Measurements from ENCODE around the gene TMEM245. TPM values are rescaled to one million over a fixed set of nuclear protein-coding genes. Genes with fewer than 3 reads are reported as not detected.
A peak's percentile ranks its signal among the peaks of the same experiment; 100 is the strongest.
"Not testable (repeated sequence)": the region's sequence is repeated elsewhere in the genome, so short reads cannot be mapped to it uniquely, and the experiment has no call there.

The TMEM245 gene
- total and polyA plus RNA-seq, 5 donors = 25.6 to 136 (median 93.1) TPM

GRCh38 chr9:109132567-109133021, 12.8 kb upstream of the TMEM245 start:
- H3K4me3 ChIP-seq (ENCODE audit: low read length) = no peak overlapping the region
- no peak for DNase-seq
- no peaks in the 10 kb centered on the region for H3K27me3 ChIP-seq (ENCODE audit: control insufficient read depth, insufficient read depth)
- no peaks in the 10 kb centered on the region for H3K4me1 ChIP-seq (ENCODE audit: control insufficient read depth, insufficient read depth, low read length)
- intact Hi-C loops (cut with DNase I) = no loop called here
- 39% methylated on average over 2 of the region's 2 CpGs for WGBS
- no peaks in the 10 kb centered on the region for H3K9me3 ChIP-seq (ENCODE audit: control insufficient read depth, low read length)
- ATAC-seq = peak in 1 of 2 donors; percentile 63
- no peak overlapping the region for H3K27ac ChIP-seq (ENCODE audit: low read length)

DNA sequence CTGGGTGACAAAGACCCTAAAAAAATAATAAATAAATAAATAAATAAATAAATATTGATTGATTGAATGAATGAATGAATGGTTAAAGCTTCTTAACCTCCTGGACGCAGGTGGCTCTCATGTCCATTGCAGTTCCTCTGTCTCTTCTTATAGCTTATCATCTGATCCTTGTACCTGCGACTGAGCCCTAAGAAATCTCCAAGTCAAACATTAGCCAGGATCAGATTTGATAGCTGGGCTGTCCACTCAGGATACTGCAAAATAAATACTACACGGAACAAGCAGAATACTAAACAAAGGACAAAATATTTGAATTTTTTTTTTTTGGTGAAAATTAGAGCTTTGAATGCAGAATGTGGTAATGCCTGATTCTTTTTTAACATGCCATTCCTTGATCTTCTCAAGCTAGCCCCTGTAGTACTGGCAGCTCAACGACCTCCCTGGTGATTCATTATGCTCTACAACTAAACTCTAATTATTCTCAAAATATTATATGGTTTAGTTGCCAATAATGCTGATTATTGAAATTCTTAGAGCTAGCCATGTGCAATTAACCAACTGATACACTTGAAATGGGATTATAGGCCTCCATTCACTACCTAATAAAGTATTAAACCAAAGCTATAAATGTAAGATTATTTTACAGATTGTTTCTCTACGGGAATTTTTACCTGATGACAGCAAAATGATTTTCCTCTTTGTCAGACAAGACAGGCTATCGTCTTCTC, 9.9 kb upstream of the TMEM245 start:
- Histone ChIP-seq H3K4me3 (ENCODE audit: low read length) (no peak overlapping the region), H3K9me3 (ENCODE audit: control insufficient read depth, low read length) (no peaks in the 10 kb centered on the region), H3K4me1 (ENCODE audit: control insufficient read depth, insufficient read depth, low read length) (no peaks in the 10 kb centered on the region), H3K27me3 (ENCODE audit: control insufficient read depth, insufficient read depth) (no peaks in the 10 kb centered on the region), H3K27ac (ENCODE audit: low read length) (no peak overlapping the region)
- no peak for ATAC-seq
- intact Hi-C loops (cut with DNase I) = no loop called here
- no peak for DNase-seq
- WGBS = 85% methylated on average over 6 of the region's 6 CpGs

DNA sequence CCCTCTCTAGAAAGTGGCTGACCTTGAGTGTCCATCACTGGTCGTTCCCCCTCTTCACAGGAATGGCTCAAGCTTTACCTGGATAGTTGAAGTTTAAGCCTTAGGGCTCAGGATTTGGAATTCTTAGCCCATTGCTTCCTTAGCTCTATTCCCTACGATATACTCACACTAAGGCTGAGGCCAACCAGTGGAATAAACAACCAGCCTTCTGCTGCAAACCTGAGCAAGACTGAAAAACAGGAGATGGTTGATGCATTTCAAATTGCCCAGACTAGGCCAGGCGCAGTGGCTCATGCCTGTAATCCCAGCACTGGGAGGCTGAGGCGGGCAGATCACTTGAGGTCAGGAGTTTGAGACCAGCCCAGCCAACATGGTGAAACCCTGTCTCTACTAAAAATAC, 6.9 kb upstream of the TMEM245 start:
- H3K27me3 ChIP-seq (ENCODE audit: control insufficient read depth, insufficient read depth); intact Hi-C loops (cut with DNase I); H3K4me3 ChIP-seq (ENCODE audit: low read length); DNase-seq; H3K4me1 ChIP-seq (ENCODE audit: control insufficient read depth, insufficient read depth, low read length); H3K27ac ChIP-seq (ENCODE audit: low read length); H3K9me3 ChIP-seq (ENCODE audit: control insufficient read depth, low read length); ATAC-seq: not testable (repeated sequence)
- 77% methylated on average over 4 of the region's 4 CpGs for WGBS

- no peak for ATAC-seq
- WGBS = 57% methylated on average over 2 of the region's 2 CpGs
- DNase-seq = no peak
- Histone ChIP-seq H3K9me3 (ENCODE audit: control insufficient read depth, low read length) (no peaks in the 10 kb centered on the region), H3K27me3 (ENCODE audit: control insufficient read depth, insufficient read depth) (no peaks in the 10 kb centered on the region), H3K4me1 (ENCODE audit: control insufficient read depth, insufficient read depth, low read length) (no peaks in the 10 kb centered on the region), H3K4me3 (ENCODE audit: low read length) (no peak overlapping the region), H3K27ac (ENCODE audit: low read length) (no peak overlapping the region)
- intact Hi-C loops (cut with DNase I) = no loop called here
Measured at GRCh38 chr9:109124121-109124520, 4.4 kb upstream of the TMEM245 start.

GRCh38 chr9:109122726-109123621, 3.2 kb upstream of the TMEM245 start:
- H3K4me1 ChIP-seq (ENCODE audit: control insufficient read depth, insufficient read depth, low read length) = no peaks in the 10 kb centered on the region
- ATAC-seq (no peak), DNase-seq (no peak)
- no peak overlapping the region for H3K27ac ChIP-seq (ENCODE audit: low read length)
- WGBS = 77% methylated on average over 12 of the region's 12 CpGs
- no peak overlapping the region for H3K4me3 ChIP-seq (ENCODE audit: low read length)
- no peaks in the 10 kb centered on the region for H3K27me3 ChIP-seq (ENCODE audit: control insufficient read depth, insufficient read depth)
- H3K9me3 ChIP-seq (ENCODE audit: control insufficient read depth, low read length) = no peaks in the 10 kb centered on the region
- intact Hi-C loops (cut with DNase I) = no loop called here

DNA sequence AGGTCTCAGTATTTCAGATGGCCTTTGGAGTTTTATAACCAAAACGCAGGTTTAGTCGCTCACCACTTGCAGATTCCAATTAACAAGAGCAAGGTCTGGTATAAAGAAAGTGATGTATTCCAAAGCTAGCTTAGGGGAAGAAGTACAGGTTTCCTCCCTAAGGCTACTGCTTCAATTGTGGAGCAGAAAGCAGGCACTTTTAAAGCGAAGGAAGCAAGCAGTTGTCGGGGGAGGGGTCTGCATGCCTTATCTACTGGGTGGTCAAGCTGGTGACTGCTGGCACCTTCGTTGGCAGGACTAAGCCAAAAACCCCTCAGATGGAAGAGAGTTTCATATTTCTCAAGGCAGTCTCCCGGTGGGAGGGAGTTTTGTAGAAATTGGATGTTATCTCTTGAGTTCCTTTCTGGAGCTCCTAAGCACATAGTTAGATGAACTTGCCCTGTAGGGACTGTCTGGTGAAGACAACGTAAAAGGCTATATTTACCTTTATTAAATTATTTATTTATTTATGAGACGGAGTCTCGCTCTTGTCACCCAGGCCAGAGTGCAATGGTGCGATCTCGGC, 1.6 kb upstream of the TMEM245 start:
- peaks cover under 1% of the 10 kb centered on the region for H3K4me1 ChIP-seq (ENCODE audit: control insufficient read depth, insufficient read depth, low read length)
- no peak overlapping the region for H3K4me3 ChIP-seq (ENCODE audit: low read length)
- H3K27me3 ChIP-seq (ENCODE audit: control insufficient read depth, insufficient read depth) = no peaks in the 10 kb centered on the region
- H3K9me3 ChIP-seq (ENCODE audit: control insufficient read depth, low read length) = no peaks in the 10 kb centered on the region
- 75% methylated on average over 11 of the region's 11 CpGs for whole genome bisulfite sequencing
- H3K27ac ChIP-seq (ENCODE audit: low read length) = no peak overlapping the region
- intact Hi-C loops (cut with DNase I) = no loop called here
- ATAC-seq (no peak), DNase-seq (no peak)

GRCh38 chr9:109120204-109120789, 550 bp upstream of the TMEM245 start:
- no peak overlapping the region for H3K27ac ChIP-seq (ENCODE audit: low read length)
- H3K4me1 ChIP-seq (ENCODE audit: control insufficient read depth, insufficient read depth, low read length) = peaks cover 4% of the 10 kb centered on the region
- no peak overlapping the region for H3K4me3 ChIP-seq (ENCODE audit: low read length)
- DNase-seq = no peak
- intact Hi-C loops (cut with DNase I) = no loop called here
- WGBS = 32% methylated on average over 13 of the region's 13 CpGs
- H3K9me3 ChIP-seq (ENCODE audit: control insufficient read depth, low read length) = no peaks in the 10 kb centered on the region
- no peaks in the 10 kb centered on the region for H3K27me3 ChIP-seq (ENCODE audit: control insufficient read depth, insufficient read depth)
- ATAC-seq = no peak

GRCh38 chr9:109118808-109119438, 824 bp downstream of the TMEM245 start:
- intact Hi-C loops (cut with DNase I) = no loop called here
- DNase-seq = peak in 1 of 3 donors; percentile 74
- H3K4me3 ChIP-seq (ENCODE audit: low read length) = peak overlapping the region; percentile 83
- WGBS = under 1% methylated on average over 29 of the region's 29 CpGs
- peaks cover 4% of the 10 kb centered on the region for H3K4me1 ChIP-seq (ENCODE audit: control insufficient read depth, insufficient read depth, low read length)
- no peaks in the 10 kb centered on the region for H3K27me3 ChIP-seq (ENCODE audit: control insufficient read depth, insufficient read depth)
- ATAC-seq = peak in 1 of 2 donors; percentile 1
- peak overlapping the region; percentile 84 for H3K27ac ChIP-seq (ENCODE audit: low read length)
- H3K9me3 ChIP-seq (ENCODE audit: control insufficient read depth, low read length) = no peaks in the 10 kb centered on the region

- peak; percentile 30 to 52 for ATAC-seq
- intact Hi-C loops (cut with DNase I) = no loop called here
- H3K4me3 ChIP-seq (ENCODE audit: low read length) = peak overlapping the region; percentile 83
- H3K27me3 ChIP-seq (ENCODE audit: control insufficient read depth, insufficient read depth) = no peaks in the 10 kb centered on the region
- DNase-seq = peak; percentile 67 to 86 (median 76)
- H3K9me3 ChIP-seq (ENCODE audit: control insufficient read depth, low read length) = no peaks in the 10 kb centered on the region
- 23% methylated on average over 14 of the region's 14 CpGs for WGBS
- H3K27ac ChIP-seq (ENCODE audit: low read length) = peak overlapping the region; percentile 84
- peaks cover 7% of the 10 kb centered on the region for H3K4me1 ChIP-seq (ENCODE audit: control insufficient read depth, insufficient read depth, low read length)
Measured at GRCh38 chr9:109117856-109118807, 1.6 kb downstream of the TMEM245 start.
